Activated naive CD8-positive, alpha-beta T cell treated with anti-CD3 and anti-CD28 coated beads for 36 hours (primary cell): Measurements from ENCODE around the gene NFAM1. TPM values are rescaled to one million over a fixed set of nuclear protein-coding genes. Genes with fewer than 3 reads are reported as not detected.

ENCODE experiments used
- DNase-seq: peaks from one replicate; pipeline ENCODE4 v3.0.0; 2021
- H3K27ac Mint-ChIP-seq: one replicate; pipeline ENCODE4 v1.8.0; 2022; ENCODE audit warnings: mild to moderate bottlenecking, moderate library complexity, mixed read lengths
- H3K27me3 Mint-ChIP-seq: one replicate; pipeline ENCODE4 v1.8.0; 2022; ENCODE audit warnings: mild to moderate bottlenecking, mixed read lengths
- H3K36me3 Mint-ChIP-seq: one replicate; pipeline ENCODE4 v1.8.0; 2021; ENCODE audit warnings: mild to moderate bottlenecking, mixed read lengths
- H3K4me1 Mint-ChIP-seq: one replicate; pipeline ENCODE4 v1.8.0; 2021; ENCODE audit warnings: mixed read lengths
- H3K4me3 Mint-ChIP-seq: one replicate; pipeline ENCODE4 v1.8.0; 2022; ENCODE audit warnings: mild to moderate bottlenecking, moderate library complexity, mixed read lengths
- H3K9me3 Mint-ChIP-seq: one replicate; pipeline ENCODE4 v1.8.0; 2022; ENCODE audit warnings: mixed read lengths
- total RNA-seq, 2 experiments: library from RNA; stranded (reverse); gene quantifications; one replicate each; pipeline ENCODE4 v1.2.3, GENCODE V29; 2021

Gene NFAM1
- under 1 TPM in 1 of 2 experiments, not detected in 1; 0.08 TPM for total RNA-seq

- no peak for DNase-seq
- H3K36me3 Mint-ChIP-seq: no peaks in the 10 kb centered on the region
- no peak within 1 kb of the TSS for H3K27ac Mint-ChIP-seq
- no peaks in the 10 kb centered on the region for H3K4me1 Mint-ChIP-seq
- H3K9me3 Mint-ChIP-seq: no peaks in the 10 kb centered on the region
- H3K4me3 Mint-ChIP-seq: no peak within 1 kb of the TSS
- peaks cover 21% of the 10 kb centered on the region for H3K27me3 Mint-ChIP-seq
These were observed at the start of gene NFAM1 for GRCh38 chr22:42432020-42432596. NFAM1 (minus strand) TSS chr22:42432403; CDS start chr22:42432357, 46 bp downstream.

GRCh38 chr22:42475122-42475521 lies 42.9 kb upstream of the NFAM1 start:
- Mint-ChIP-seq H3K4me3 (no peak overlapping the region), H3K4me1 (peaks cover 7% of the 10 kb centered on the region), H3K9me3 (no peaks in the 10 kb centered on the region), H3K36me3 (no peaks in the 10 kb centered on the region), H3K27me3 (no peaks in the 10 kb centered on the region), H3K27ac (no peak overlapping the region)
- no peak for DNase-seq

- no peak overlapping the region for H3K4me3 Mint-ChIP-seq
- H3K27ac Mint-ChIP-seq: no peak overlapping the region
- no peaks in the 10 kb centered on the region for H3K36me3 Mint-ChIP-seq
- H3K9me3 Mint-ChIP-seq: no peaks in the 10 kb centered on the region
- no peaks in the 10 kb centered on the region for H3K27me3 Mint-ChIP-seq
- DNase-seq: no peak
- peaks cover 5% of the 10 kb centered on the region for H3K4me1 Mint-ChIP-seq
These were observed 41.4 kb upstream of the NFAM1 start for GRCh38 chr22:42473484-42474193.

- H3K9me3 Mint-ChIP-seq: no peaks in the 10 kb centered on the region
These were observed 40.5 kb upstream of the NFAM1 start for GRCh38 chr22:42472671-42473070.

DNA sequence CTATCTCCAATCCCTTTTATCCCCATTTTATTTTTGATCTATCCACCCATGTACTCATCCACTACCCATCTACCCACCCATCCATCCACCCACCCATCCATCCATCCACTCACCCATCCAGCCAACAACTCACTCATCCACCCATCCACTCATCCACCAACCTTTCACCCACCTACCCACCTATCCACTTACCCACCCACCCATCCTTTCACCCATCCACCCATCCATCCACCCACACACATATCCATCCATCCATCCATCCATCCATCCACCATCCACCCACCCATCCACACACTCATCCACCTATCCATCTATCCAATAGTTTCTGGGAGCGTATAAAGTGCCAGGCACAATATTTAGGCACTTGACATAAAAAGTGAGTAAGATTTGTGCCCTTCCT lies 39.2 kb upstream of the NFAM1 start:
- no peaks in the 10 kb centered on the region for H3K36me3 Mint-ChIP-seq
- H3K27ac Mint-ChIP-seq: no peak overlapping the region
- H3K4me1 Mint-ChIP-seq: no peaks in the 10 kb centered on the region
- DNase-seq: no peak
- H3K9me3 Mint-ChIP-seq: no peaks in the 10 kb centered on the region
- no peak overlapping the region for H3K4me3 Mint-ChIP-seq
- no peaks in the 10 kb centered on the region for H3K27me3 Mint-ChIP-seq

More at GRCh38 chr22:42472671-42473070, 40.5 kb upstream of the NFAM1 start:
- H3K27me3 Mint-ChIP-seq: no peaks in the 10 kb centered on the region
- H3K4me3 Mint-ChIP-seq: no peak overlapping the region
- no peak overlapping the region for H3K27ac Mint-ChIP-seq
- no peaks in the 10 kb centered on the region for H3K36me3 Mint-ChIP-seq
- DNase-seq: no peak
- no peaks in the 10 kb centered on the region for H3K4me1 Mint-ChIP-seq

DNA sequence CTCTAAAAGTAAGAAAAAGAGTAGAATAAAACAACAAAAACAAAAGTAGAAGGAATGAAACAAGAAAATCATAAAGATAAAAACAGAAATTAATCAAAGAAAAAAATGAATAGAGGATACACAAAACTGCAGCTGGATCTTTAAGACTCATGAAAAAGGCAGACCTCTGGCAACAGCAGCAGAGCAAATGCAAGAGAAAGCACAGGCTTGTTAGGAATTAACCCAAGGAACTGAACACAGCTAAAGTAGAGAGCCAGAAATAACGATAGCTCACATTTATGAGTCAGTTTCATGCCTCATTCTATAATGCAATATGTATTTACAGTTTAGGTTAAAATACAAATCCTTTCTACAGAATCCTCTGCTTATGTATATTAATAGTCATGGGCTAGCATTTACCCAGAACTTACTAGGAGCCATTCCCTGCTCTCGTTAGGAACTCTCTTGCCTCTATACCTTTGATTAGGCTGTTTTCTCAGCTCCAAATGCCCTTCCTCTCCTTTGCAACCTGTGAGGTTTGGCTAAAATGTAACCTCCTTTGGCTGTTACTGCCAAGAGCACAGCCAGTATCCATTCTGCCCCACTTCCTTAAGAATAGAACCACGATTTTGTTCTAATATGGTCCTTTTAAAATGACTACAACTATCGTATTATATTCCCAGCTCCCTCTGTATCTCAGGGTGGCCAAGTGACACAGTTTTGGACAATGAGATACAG lies 38.3 kb upstream of the NFAM1 start:
- no peaks in the 10 kb centered on the region for H3K9me3 Mint-ChIP-seq

DNA sequence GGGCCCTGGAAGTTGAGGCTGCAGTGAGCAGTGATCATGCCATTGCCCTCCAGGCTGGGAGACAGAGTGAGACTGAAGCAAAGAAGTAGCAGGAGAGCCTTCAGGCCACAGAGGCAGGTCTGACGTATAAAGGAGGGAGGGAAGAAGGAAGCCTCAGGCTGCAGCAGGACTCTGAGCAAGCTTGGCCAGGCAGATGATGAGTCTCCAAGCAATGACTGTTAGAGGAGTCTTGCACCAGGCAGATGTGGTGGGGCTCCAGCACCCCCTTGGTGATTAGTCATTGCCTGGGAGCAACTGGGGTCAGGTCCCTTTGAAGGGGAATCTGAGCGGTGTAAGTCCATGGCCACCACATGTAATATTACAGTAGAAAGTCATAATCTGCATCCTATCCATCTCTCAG lies 36.6 kb upstream of the NFAM1 start:
- Mint-ChIP-seq H3K36me3 (no peaks in the 10 kb centered on the region), H3K9me3 (no peaks in the 10 kb centered on the region), H3K4me1 (no peaks in the 10 kb centered on the region), H3K27ac (no peak overlapping the region), H3K27me3 (no peaks in the 10 kb centered on the region), H3K4me3 (no peak overlapping the region)
- no peak for DNase-seq

More for the DNA sequence above, 38.3 kb upstream of the NFAM1 start:
- Mint-ChIP-seq H3K4me3 (no peak overlapping the region), H3K4me1 (no peaks in the 10 kb centered on the region), H3K36me3 (no peaks in the 10 kb centered on the region), H3K27me3 (no peaks in the 10 kb centered on the region), H3K27ac (no peak overlapping the region)
- DNase-seq: no peak

DNA sequence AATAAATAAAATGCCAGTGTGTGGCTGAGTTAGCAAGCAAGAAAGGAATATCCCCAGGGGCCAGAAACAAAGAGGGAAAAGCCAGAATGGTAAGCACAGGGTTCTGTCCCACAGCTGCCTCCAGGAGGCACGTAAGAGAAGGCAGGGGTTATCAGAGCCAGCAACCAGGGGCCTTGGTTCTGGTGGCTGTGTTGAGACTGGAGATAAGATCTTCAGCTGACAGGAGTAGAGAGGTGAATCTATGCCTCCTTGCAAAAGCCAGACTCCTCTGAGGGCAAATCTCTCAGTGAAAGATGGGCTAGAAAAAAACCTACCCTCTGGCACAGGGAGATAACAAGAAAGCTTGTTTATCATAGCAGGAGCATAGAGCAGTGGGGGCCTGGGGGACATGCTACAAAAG lies 29.8 kb upstream of the NFAM1 start:
- Mint-ChIP-seq H3K4me3 (no peak overlapping the region), H3K36me3 (no peaks in the 10 kb centered on the region)

GRCh38 chr22:42461511-42461910 lies 29.3 kb upstream of the NFAM1 start:
- H3K9me3 Mint-ChIP-seq: no peaks in the 10 kb centered on the region
- H3K4me3 Mint-ChIP-seq: no peak overlapping the region
- no peak overlapping the region for H3K27ac Mint-ChIP-seq
- no peak for DNase-seq
- H3K27me3 Mint-ChIP-seq: peaks cover 24% of the 10 kb centered on the region
- no peaks in the 10 kb centered on the region for H3K4me1 Mint-ChIP-seq
- H3K36me3 Mint-ChIP-seq: no peaks in the 10 kb centered on the region

More for the DNA sequence above, 29.8 kb upstream of the NFAM1 start:
- H3K4me1 Mint-ChIP-seq: no peaks in the 10 kb centered on the region
- H3K9me3 Mint-ChIP-seq: no peaks in the 10 kb centered on the region
- H3K27me3 Mint-ChIP-seq: peaks cover 22% of the 10 kb centered on the region
- no peak overlapping the region for H3K27ac Mint-ChIP-seq
- DNase-seq: no peak

DNA sequence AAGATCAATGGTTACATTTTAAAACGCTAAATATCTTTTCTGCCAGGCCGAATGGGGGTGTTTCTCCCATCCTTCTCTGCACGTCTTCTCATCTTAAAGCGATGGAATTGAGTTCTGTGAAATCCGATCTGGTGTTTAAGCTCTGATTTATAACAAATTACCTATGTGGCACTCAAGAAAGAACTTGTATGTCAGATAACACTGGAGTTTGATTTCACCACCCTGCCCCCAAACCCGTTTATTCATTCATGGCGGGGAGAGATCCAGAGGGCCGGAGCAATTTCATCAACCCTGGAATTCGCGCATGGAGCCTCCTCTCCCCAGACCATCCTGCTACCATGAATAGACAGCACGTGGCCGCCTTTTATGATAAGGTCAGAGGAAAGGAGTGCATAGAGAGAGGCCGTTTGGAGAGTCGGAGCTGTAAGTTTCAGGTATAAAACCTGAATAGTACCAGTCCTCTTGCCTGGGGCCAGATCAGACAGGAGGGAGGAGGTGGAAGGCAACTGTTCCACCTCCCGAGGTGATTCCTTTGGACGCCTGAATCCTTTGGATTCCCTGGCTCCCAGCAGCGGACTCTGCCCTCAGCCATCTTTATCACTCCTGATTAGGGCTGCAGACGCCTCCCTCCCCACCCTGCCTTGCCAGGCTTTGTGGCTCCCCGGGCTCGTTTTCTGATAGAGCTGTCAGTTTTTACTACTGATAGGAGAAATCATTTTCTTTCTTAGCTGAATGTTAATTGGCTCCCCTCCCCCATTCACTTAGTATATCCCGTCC lies 27.3 kb upstream of the NFAM1 start:
- Mint-ChIP-seq H3K27me3 (peaks cover 27% of the 10 kb centered on the region), H3K9me3 (no peaks in the 10 kb centered on the region), H3K4me3 (no peak overlapping the region), H3K4me1 (no peaks in the 10 kb centered on the region), H3K36me3 (no peaks in the 10 kb centered on the region), H3K27ac (no peak overlapping the region)
- DNase-seq: no peak

DNA sequence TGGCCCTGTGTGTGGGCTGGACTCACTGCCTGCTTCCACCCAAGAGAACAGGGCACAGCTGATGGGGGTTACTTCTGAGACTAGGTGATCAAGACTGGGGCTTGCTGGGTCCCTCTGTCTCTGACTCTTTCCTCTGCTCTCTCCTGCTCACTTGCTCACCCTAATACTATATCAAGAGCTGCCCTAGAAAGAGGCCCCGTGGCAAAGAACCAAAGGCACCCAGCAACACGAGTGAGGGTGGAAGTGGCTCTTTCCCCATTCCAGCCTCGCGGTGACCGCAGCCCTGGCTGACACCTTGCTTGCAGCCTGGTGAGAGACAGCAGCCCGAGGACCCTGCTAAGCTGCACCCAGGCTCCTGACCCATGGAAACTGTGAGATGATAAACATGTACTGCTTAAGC lies 20.7 kb upstream of the NFAM1 start:
- H3K27ac Mint-ChIP-seq: no peak overlapping the region
- H3K4me1 Mint-ChIP-seq: no peaks in the 10 kb centered on the region

GRCh38 chr22:42452456-42452855 lies 20.3 kb upstream of the NFAM1 start:
- Mint-ChIP-seq H3K27me3 (peaks cover 5% of the 10 kb centered on the region), H3K36me3 (no peaks in the 10 kb centered on the region), H3K9me3 (no peaks in the 10 kb centered on the region), H3K4me3 (no peak overlapping the region), H3K27ac (no peak overlapping the region), H3K4me1 (no peaks in the 10 kb centered on the region)
- no peak for DNase-seq

More for the DNA sequence above, 20.7 kb upstream of the NFAM1 start:
- Mint-ChIP-seq H3K4me3 (no peak overlapping the region), H3K27me3 (peaks cover 7% of the 10 kb centered on the region), H3K36me3 (no peaks in the 10 kb centered on the region), H3K9me3 (no peaks in the 10 kb centered on the region)
- no peak for DNase-seq

DNA sequence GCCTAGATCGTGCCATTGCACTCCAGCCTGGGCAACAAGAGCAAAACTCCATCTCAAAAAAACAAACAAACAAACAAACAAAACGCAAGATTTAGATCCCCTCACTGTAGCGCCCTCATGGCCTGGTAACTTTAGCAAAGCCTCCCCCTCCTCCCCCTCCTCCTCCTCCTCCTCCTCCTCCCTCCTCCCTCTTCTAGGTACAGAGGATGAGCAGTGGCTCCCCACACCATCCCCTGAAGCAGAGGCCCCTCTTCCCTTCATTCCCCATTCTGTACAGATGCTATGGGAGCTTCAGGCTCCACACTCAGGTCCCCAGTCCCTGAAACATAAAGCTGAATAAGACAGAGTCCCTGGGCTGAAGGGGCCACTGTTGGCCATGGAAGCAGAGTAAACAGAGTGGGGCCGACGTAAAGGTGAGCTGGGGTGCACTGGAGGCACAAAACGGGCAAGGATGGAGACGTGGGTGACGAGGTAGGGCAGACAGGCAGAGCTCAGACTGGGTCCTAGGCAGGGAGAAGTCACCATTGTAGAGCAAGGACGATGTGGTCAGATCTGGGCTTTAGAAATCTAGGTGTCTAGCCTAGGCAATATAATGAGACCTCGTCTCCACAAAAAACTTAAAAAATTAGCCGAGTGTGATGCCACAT lies 19.4 kb upstream of the NFAM1 start:
- no peak for DNase-seq
- Mint-ChIP-seq H3K4me3 (no peak overlapping the region), H3K9me3 (no peaks in the 10 kb centered on the region), H3K27ac (no peak overlapping the region), H3K4me1 (no peaks in the 10 kb centered on the region), H3K36me3 (no peaks in the 10 kb centered on the region), H3K27me3 (peaks cover 4% of the 10 kb centered on the region)

DNA sequence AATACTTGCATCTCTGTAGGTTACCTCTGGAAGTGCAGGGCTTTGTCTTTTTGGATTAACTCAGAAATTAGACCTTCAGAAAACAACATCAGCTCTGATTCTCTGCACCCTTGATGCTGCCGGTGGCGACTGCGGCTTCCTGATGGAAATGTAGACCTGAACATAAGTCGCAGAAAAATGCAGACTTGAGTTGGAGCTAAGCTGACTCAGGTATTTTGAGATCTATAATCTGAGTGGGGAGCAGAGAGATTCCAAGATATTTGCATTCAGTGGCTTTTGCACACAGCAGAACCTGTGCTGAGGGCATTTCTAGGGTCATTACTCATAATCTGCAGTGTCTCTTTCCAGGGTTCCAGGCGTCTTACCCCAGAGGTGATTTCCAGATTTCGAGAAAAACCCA lies 18.7 kb upstream of the NFAM1 start:
- no peaks in the 10 kb centered on the region for H3K4me1 Mint-ChIP-seq
- no peaks in the 10 kb centered on the region for H3K9me3 Mint-ChIP-seq
- H3K36me3 Mint-ChIP-seq: no peaks in the 10 kb centered on the region
- DNase-seq: no peak
- no peak overlapping the region for H3K4me3 Mint-ChIP-seq
- H3K27me3 Mint-ChIP-seq: no peaks in the 10 kb centered on the region
- no peak overlapping the region for H3K27ac Mint-ChIP-seq
